Mesothelial cell of epicardium (in vitro differentiated cells): ENCODE data around the gene HDAC4. TPM values are rescaled to one million over a fixed set of nuclear protein-coding genes. Genes with fewer than 3 reads are reported as not detected.

ENCODE experiments used
- DNase-seq, 2 experiments: peaks; one replicate each; pipeline ENCODE4 v3.0.0; 2021; ENCODE audit warnings: low spot score in 2 of 2; ENCODE audit not compliant: unreplicated experiment in 2 of 2
- H3K27ac Mint-ChIP-seq: 2 replicates; pipeline ENCODE4 v1.8.0; 2021; ENCODE audit warnings: mixed read lengths
- H3K27me3 Mint-ChIP-seq: 2 replicates; pipeline ENCODE4 v1.8.0; 2021; ENCODE audit warnings: low read depth, mixed read lengths
- H3K36me3 Mint-ChIP-seq: 2 replicates; pipeline ENCODE4 v1.8.0; 2021; ENCODE audit warnings: mixed read lengths
- H3K4me1 Mint-ChIP-seq: 2 replicates; pipeline ENCODE4 v1.8.0; 2021; ENCODE audit warnings: mixed read lengths
- H3K4me3 Mint-ChIP-seq: 2 replicates; pipeline ENCODE4 v1.8.0; 2021; ENCODE audit warnings: mild to moderate bottlenecking, moderate library complexity, mixed read lengths
- H3K9me3 Mint-ChIP-seq: 2 replicates; pipeline ENCODE4 v1.8.0; 2021; ENCODE audit warnings: mixed read lengths
- CTCF ChIP-seq: fragments of 200-600 bp; sonication (generic); IDR thresholded peaks from one replicate; pipeline ENCODE4 v1.5.0; 2021; ENCODE audit warnings: antibody characterized with exemption; ENCODE audit not compliant: unreplicated experiment
- total RNA-seq: library from RNA; stranded (reverse); gene quantifications from 3 replicates; pipeline ENCODE4 v1.2.1, GENCODE V29; 2021

Gene HDAC4
- total RNA-seq, 1 donor from 2014 or later, result 59.2 TPM

GRCh38 chr2:239249776-239250175 is 151.0 kb downstream of the HDAC4 start:
- Mint-ChIP-seq H3K36me3 (no peaks in the 10 kb centered on the region), H3K9me3 (no peaks in the 10 kb centered on the region), H3K27me3 (no peaks in the 10 kb centered on the region), H3K4me3 (no peak overlapping the region), H3K4me1 (peaks cover 28% of the 10 kb centered on the region), H3K27ac (peak overlapping the region; percentile 73)
- no peak for DNase-seq
- TF ChIP-seq CTCF, result no peak

GRCh38 chr2:239249048-239249447 is 151.8 kb downstream of the HDAC4 start:
- peaks cover 30% of the 10 kb centered on the region for H3K4me1 Mint-ChIP-seq
- H3K4me3 Mint-ChIP-seq, result no peak overlapping the region
- no peak for TF ChIP-seq CTCF

GRCh38 chr2:239247401-239248245 is 153.2 kb downstream of the HDAC4 start:
- peaks cover 4% of the 10 kb centered on the region for H3K36me3 Mint-ChIP-seq
- peak overlapping the region; percentile 25 for H3K27ac Mint-ChIP-seq
- peaks cover 29% of the 10 kb centered on the region for H3K4me1 Mint-ChIP-seq
- no peak for DNase-seq
- no peaks in the 10 kb centered on the region for H3K27me3 Mint-ChIP-seq
- peaks cover 3% of the 10 kb centered on the region for H3K9me3 Mint-ChIP-seq
- TF ChIP-seq CTCF, result no peak
- H3K4me3 Mint-ChIP-seq, result no peak overlapping the region

More at GRCh38 chr2:239249048-239249447, 151.8 kb downstream of the HDAC4 start:
- Mint-ChIP-seq H3K36me3 (no peaks in the 10 kb centered on the region), H3K27me3 (no peaks in the 10 kb centered on the region), H3K9me3 (no peaks in the 10 kb centered on the region), H3K27ac (peak overlapping the region; percentile 16)
- DNase-seq, result no peak

GRCh38 chr2:239246723-239247122 is 154.1 kb downstream of the HDAC4 start:
- DNase-seq, result no peak
- no peak overlapping the region for H3K27ac Mint-ChIP-seq
- no peaks in the 10 kb centered on the region for H3K27me3 Mint-ChIP-seq
- no peak overlapping the region for H3K4me3 Mint-ChIP-seq
- H3K36me3 Mint-ChIP-seq, result peaks cover 4% of the 10 kb centered on the region
- peaks cover 8% of the 10 kb centered on the region for H3K9me3 Mint-ChIP-seq
- H3K4me1 Mint-ChIP-seq, result peaks cover 29% of the 10 kb centered on the region
- no peak for TF ChIP-seq CTCF

- peak overlapping the region; percentile 19 for H3K27ac Mint-ChIP-seq
- H3K36me3 Mint-ChIP-seq, result peaks cover 4% of the 10 kb centered on the region
- H3K9me3 Mint-ChIP-seq, result peaks cover 8% of the 10 kb centered on the region
- DNase-seq, result no peak
- peak overlapping the region; percentile 30 for H3K4me3 Mint-ChIP-seq
- H3K27me3 Mint-ChIP-seq, result no peaks in the 10 kb centered on the region
- H3K4me1 Mint-ChIP-seq, result peaks cover 29% of the 10 kb centered on the region
- TF ChIP-seq CTCF, result no peak
These were observed 154.7 kb downstream of the HDAC4 start for GRCh38 chr2:239245872-239246721.
